ENCODE measurements around the gene PREX1.
A peak's percentile ranks its signal among the peaks of the same experiment; 100 is the strongest.

The PREX1 gene

GRCh38 chr20:48649868-48650267, 177.9 kb downstream of the PREX1 start:
- no peak for DNase-seq

- no peak for DNase-seq
These were observed 178.6 kb downstream of the PREX1 start for GRCh38 chr20:48649104-48649626.

GRCh38 chr20:48648482-48649051, 179.2 kb downstream of the PREX1 start:
- no peak for DNase-seq

GRCh38 chr20:48647858-48648257, 179.9 kb downstream of the PREX1 start:
- DNase-seq = no peak

- no peak for DNase-seq
These were observed 182.1 kb downstream of the PREX1 start for GRCh38 chr20:48645666-48646065.

GRCh38 chr20:48644286-48644828, 183.4 kb downstream of the PREX1 start:
- DNase-seq = no peak

GRCh38 chr20:48642105-48642880, 185.5 kb downstream of the PREX1 start:
- no peak for DNase-seq

GRCh38 chr20:48640871-48641270, 186.9 kb downstream of the PREX1 start:
- DNase-seq = no peak

- DNase-seq = no peak
These were observed 187.9 kb downstream of the PREX1 start for GRCh38 chr20:48639899-48640298.

GRCh38 chr20:48638546-48638945, 189.3 kb downstream of the PREX1 start:
- DNase-seq = no peak

GRCh38 chr20:48637461-48637860, 190.3 kb downstream of the PREX1 start:
- no peak for DNase-seq

- DNase-seq = no peak
These were observed 191.5 kb downstream of the PREX1 start for GRCh38 chr20:48636301-48636700.

- peak; percentile 60 for DNase-seq
These were observed 192.0 kb downstream of the PREX1 start for GRCh38 chr20:48635791-48636267.

- no peak for DNase-seq
These were observed 192.4 kb downstream of the PREX1 start for GRCh38 chr20:48635361-48635760.

GRCh38 chr20:48634641-48635040, 193.2 kb downstream of the PREX1 start:
- DNase-seq = no peak

GRCh38 chr20:48633620-48634257, 194.1 kb downstream of the PREX1 start:
- DNase-seq = no peak

GRCh38 chr20:48632825-48633619, 194.8 kb downstream of the PREX1 start:
- DNase-seq = no peak

GRCh38 chr20:48632017-48632824, 195.6 kb downstream of the PREX1 start:
- no peak for DNase-seq

- DNase-seq = no peak
These were observed 196.4 kb downstream of the PREX1 start for GRCh38 chr20:48631114-48632016.

GRCh38 chr20:48630342-48631075, 197.3 kb downstream of the PREX1 start:
- no peak for DNase-seq

Data from activated naive CD4-positive, alpha-beta T cell treated with anti-CD3 and anti-CD28 coated beads, Interleukin-2, amount 50 U/mL, for 16 hours (primary cell).